ENCODE measurements around the gene TRABD.

Gene TRABD

GRCh38 chr22:50246242-50247175 is 60.8 kb downstream of the TRABD start:
- Histone ChIP-seq H4K20me1 (ENCODE audit: insufficient read depth, low read length) (peaks cover 54% of the 10 kb centered on the region), H3K36me3 (ENCODE audit: insufficient read depth, low read length) (peaks cover 49% of the 10 kb centered on the region), H3K9me3 (ENCODE audit: insufficient read depth, low read length, severe bottlenecking) (no peaks in the 10 kb centered on the region), H3K27ac (ENCODE audit: low read length) (no peak overlapping the region; the same call in 1 of the 2 replicates), H3K9ac (ENCODE audit: low read depth, low read length) (peak overlapping the region; percentile 87; the same call in 1 of the 2 replicates), H3K4me2 (ENCODE audit: insufficient read depth, low read length) (peak overlapping the region; percentile 98), H3K4me3 (ENCODE audit: low read depth in 1 of 2, low read length in 2 of 2) (peak overlapping the region in 1 of 2 experiments; percentile 99; a peak in 2 of 4 replicates), H3K79me2 (ENCODE audit: insufficient read depth, low read length) (peaks cover 74% of the 10 kb centered on the region), H2AFZ (ENCODE audit: low read depth, low read length) (no peak overlapping the region), H3K4me1 (ENCODE audit: insufficient read depth, low read length) (peaks cover 65% of the 10 kb centered on the region), H3K27me3 (ENCODE audit: insufficient read depth, low read length, poor library complexity) (no peaks in the 10 kb centered on the region)
- DNase-seq (no peak), ATAC-seq (ENCODE audit: insufficient read depth, low read depth) (no peak)
- TF ChIP-seq CTCF (IDR thresholded peaks at IDR 0.05; ENCODE audit: borderline replicate concordance, extremely low read depth, low read length, poor library complexity, severe bottlenecking), result peak; percentile 39
- TF ChIP-seq EZH2 (IDR thresholded peaks at IDR 0.05; ENCODE audit: borderline replicate concordance, low read depth, low read length, severe bottlenecking), result no peak

- H2AFZ ChIP-seq (ENCODE audit: low read depth, low read length), result no peak overlapping the region
- no peak overlapping the region for H3K27ac ChIP-seq (ENCODE audit: low read length)
- DNase-seq (no peak), ATAC-seq (ENCODE audit: insufficient read depth, low read depth) (no peak)
- peaks cover 49% of the 10 kb centered on the region for H3K36me3 ChIP-seq (ENCODE audit: insufficient read depth, low read length)
- no peak overlapping the region for H3K4me3 ChIP-seq (ENCODE audit: low read depth in 1 of 2, low read length in 2 of 2)
- TF ChIP-seq EZH2 (IDR thresholded peaks at IDR 0.05; ENCODE audit: borderline replicate concordance, low read depth, low read length, severe bottlenecking), result no peak
- no peak for TF ChIP-seq CTCF (IDR thresholded peaks at IDR 0.05; ENCODE audit: borderline replicate concordance, extremely low read depth, low read length, poor library complexity, severe bottlenecking)
- H3K4me1 ChIP-seq (ENCODE audit: insufficient read depth, low read length), result peaks cover 59% of the 10 kb centered on the region
- no peak overlapping the region for H3K4me2 ChIP-seq (ENCODE audit: insufficient read depth, low read length)
- peaks cover 61% of the 10 kb centered on the region for H3K79me2 ChIP-seq (ENCODE audit: insufficient read depth, low read length)
- no peaks in the 10 kb centered on the region for H3K9me3 ChIP-seq (ENCODE audit: insufficient read depth, low read length, severe bottlenecking)
- no peak overlapping the region for H3K9ac ChIP-seq (ENCODE audit: low read depth, low read length)
- peaks cover 47% of the 10 kb centered on the region for H4K20me1 ChIP-seq (ENCODE audit: insufficient read depth, low read length)
- H3K27me3 ChIP-seq (ENCODE audit: insufficient read depth, low read length, poor library complexity), result no peaks in the 10 kb centered on the region
Observed at GRCh38 chr22:50247748-50248147, 62.0 kb downstream of the TRABD start.

- no peaks in the 10 kb centered on the region for H3K9me3 ChIP-seq (ENCODE audit: insufficient read depth, low read length, severe bottlenecking)
- DNase-seq (no peak), ATAC-seq (ENCODE audit: insufficient read depth, low read depth) (no peak)
- no peaks in the 10 kb centered on the region for H3K27me3 ChIP-seq (ENCODE audit: insufficient read depth, low read length, poor library complexity)
- no peak overlapping the region for H3K4me3 ChIP-seq (ENCODE audit: low read depth in 1 of 2, low read length in 2 of 2)
- no peak overlapping the region for H2AFZ ChIP-seq (ENCODE audit: low read depth, low read length)
- H3K4me1 ChIP-seq (ENCODE audit: insufficient read depth, low read length), result peaks cover 52% of the 10 kb centered on the region
- peaks cover 55% of the 10 kb centered on the region for H3K79me2 ChIP-seq (ENCODE audit: insufficient read depth, low read length)
- no peak overlapping the region for H3K9ac ChIP-seq (ENCODE audit: low read depth, low read length)
- H3K36me3 ChIP-seq (ENCODE audit: insufficient read depth, low read length), result peaks cover 49% of the 10 kb centered on the region
- H3K27ac ChIP-seq (ENCODE audit: low read length), result no peak overlapping the region
- no peak overlapping the region for H3K4me2 ChIP-seq (ENCODE audit: insufficient read depth, low read length)
- peaks cover 44% of the 10 kb centered on the region for H4K20me1 ChIP-seq (ENCODE audit: insufficient read depth, low read length)
- no peak for TF ChIP-seq EZH2 (IDR thresholded peaks at IDR 0.05; ENCODE audit: borderline replicate concordance, low read depth, low read length, severe bottlenecking)
Observed at GRCh38 chr22:50248196-50249081, 62.7 kb downstream of the TRABD start.
